ENCODE data around the gene PDGFD.

GRCh38 chr11:104127828-104128227, 36.1 kb downstream of the PDGFD start:
- TF ChIP-seq CTCF (IDR thresholded peaks at IDR 0.05) (no peak), E2F4 (CRISPR knock-in tag; IDR thresholded peaks at IDR 0.05; ENCODE audit: borderline replicate concordance, low read depth) (no peak), FOXJ3 (CRISPR knock-in tag; IDR thresholded peaks at IDR 0.05; ENCODE audit: borderline replicate concordance) (no peak)

Measured in WTC11 (cell line).